H9 (cell line): ENCODE data around the gene GNG3. TPM values are rescaled to one million over a fixed set of nuclear protein-coding genes. Genes with fewer than 3 reads are reported as not detected.
A peak's percentile ranks its signal among the peaks of the same experiment; 100 is the strongest.

Experiments
- DNase-seq: peaks from one replicate; pipeline ENCODE4 v3.0.0-alpha.2; 2017
- H2AFZ ChIP-seq: one replicate; pipeline ENCODE4 v1.6.1; 2013; ENCODE audit warnings: mild to moderate bottlenecking, low read length, control low read depth, moderate library complexity
- H2AK5ac ChIP-seq: 2 replicates; pipeline ENCODE4 v1.6.1; 2013; ENCODE audit warnings: low read length, control low read depth, mixed read lengths; ENCODE audit not compliant: insufficient read length
- H2BK120ac ChIP-seq: one replicate; pipeline ENCODE4 v1.6.1; 2013; ENCODE audit warnings: low read depth, mild to moderate bottlenecking, low read length, control low read depth, inconsistent platforms; ENCODE audit not compliant: poor library complexity, severe bottlenecking
- H2BK12ac ChIP-seq: 2 replicates; pipeline ENCODE4 v1.6.1; 2013; ENCODE audit warnings: low read length, control low read depth, mixed read lengths, low read depth; ENCODE audit not compliant: insufficient read length
- H2BK15ac ChIP-seq: 2 replicates; pipeline ENCODE4 v1.6.1; 2013; ENCODE audit warnings: low read depth, low read length, control low read depth
- H2BK20ac ChIP-seq: one replicate; pipeline ENCODE4 v1.6.1; 2013; ENCODE audit warnings: low read depth, mild to moderate bottlenecking, low read length, control low read depth, inconsistent platforms; ENCODE audit not compliant: poor library complexity, severe bottlenecking
- H2BK5ac ChIP-seq: 2 replicates; pipeline ENCODE4 v1.6.1; 2013; ENCODE audit warnings: low read length, control low read depth, mixed read lengths; ENCODE audit not compliant: insufficient read length
- H3K14ac ChIP-seq: 2 replicates; pipeline ENCODE4 v1.6.1; 2013; ENCODE audit warnings: low read length, control low read depth; ENCODE audit not compliant: insufficient read depth
- H3K18ac ChIP-seq: 2 replicates; pipeline ENCODE4 v1.6.1; 2013; ENCODE audit warnings: low read depth, mild to moderate bottlenecking, mixed read lengths, low read length, control low read depth; ENCODE audit not compliant: insufficient read length
- H3K23ac ChIP-seq: 2 replicates; pipeline ENCODE4 v1.6.1; 2013; ENCODE audit warnings: low read length, control low read depth, mixed read lengths, low read depth; ENCODE audit not compliant: insufficient read length
- H3K23me2 ChIP-seq: 2 replicates; pipeline ENCODE4 v1.6.1; 2013; ENCODE audit warnings: low read depth, mild to moderate bottlenecking, mixed read lengths, low read length, control low read depth; ENCODE audit not compliant: insufficient read length, poor library complexity, severe bottlenecking
- H3K27ac ChIP-seq: 2 replicates; pipeline ENCODE4 v1.5.1; 2013; ENCODE audit warnings: low read length, control low read depth, mixed read lengths, low read depth; ENCODE audit not compliant: insufficient read length
- H3K27me3 ChIP-seq: 2 replicates; pipeline ENCODE4 v1.6.1; 2013; ENCODE audit warnings: low read length, control low read depth, inconsistent platforms; ENCODE audit not compliant: insufficient read depth
- H3K4ac ChIP-seq: 2 replicates; pipeline ENCODE4 v1.6.1; 2013; ENCODE audit warnings: low read depth, mild to moderate bottlenecking, control low read depth, inconsistent platforms, low read length, moderate library complexity
- H3K4me1 ChIP-seq: 2 replicates; pipeline ENCODE4 v1.6.1; 2013; ENCODE audit warnings: low read length, control low read depth, inconsistent platforms; ENCODE audit not compliant: insufficient read depth
- H3K4me2 ChIP-seq: 2 replicates; pipeline ENCODE4 v1.6.1; 2013; ENCODE audit warnings: low read length, control low read depth, mixed read lengths; ENCODE audit not compliant: insufficient read length, insufficient read depth
- H3K56ac ChIP-seq: 2 replicates; pipeline ENCODE4 v1.6.1; 2013; ENCODE audit warnings: low read depth, mild to moderate bottlenecking, mixed read lengths, low read length, control low read depth; ENCODE audit not compliant: insufficient read length
- H3K79me1 ChIP-seq: 2 replicates; pipeline ENCODE4 v1.6.1; 2013; ENCODE audit warnings: low read depth, mild to moderate bottlenecking, moderate library complexity, low read length, control low read depth, inconsistent platforms; ENCODE audit not compliant: insufficient read depth, poor library complexity, severe bottlenecking
- H3K79me2 ChIP-seq: 2 replicates; pipeline ENCODE4 v1.6.1; 2013; ENCODE audit warnings: low read length, control low read depth, inconsistent platforms; ENCODE audit not compliant: insufficient read depth
- H3K9ac ChIP-seq: 2 replicates; pipeline ENCODE4 v1.6.1; 2013; ENCODE audit warnings: low read length, control low read depth, mixed read lengths; ENCODE audit not compliant: insufficient read length; ENCODE audit errors: extremely low read depth
- H3K9me3 ChIP-seq: one replicate; pipeline ENCODE4 v1.6.1; 2013; ENCODE audit warnings: low read depth, low read length, inconsistent platforms; ENCODE audit not compliant: control insufficient read depth
- H3T11ph ChIP-seq: one replicate; pipeline ENCODE4 v1.6.1; 2013; ENCODE audit warnings: mild to moderate bottlenecking, low read length, control low read depth, inconsistent platforms
- H4K20me1 ChIP-seq: one replicate; pipeline ENCODE4 v1.6.1; 2013; ENCODE audit not compliant: control insufficient read depth, insufficient read length, insufficient read depth
- H4K5ac ChIP-seq: 2 replicates; pipeline ENCODE4 v1.6.1; 2013; ENCODE audit warnings: low read depth, mild to moderate bottlenecking, mixed read lengths, low read length, control low read depth; ENCODE audit not compliant: insufficient read length
- H4K8ac ChIP-seq: replicated peaks from 2 replicates; pipeline ENCODE4 v1.6.1; 2013; ENCODE audit warnings: low read length, control low read depth, mixed read lengths, low read depth; ENCODE audit not compliant: insufficient read length
- H4K91ac ChIP-seq: 2 replicates; pipeline ENCODE4 v1.6.1; 2013; ENCODE audit warnings: low read depth, mild to moderate bottlenecking, moderate library complexity, mixed read lengths, low read length, control low read depth; ENCODE audit not compliant: insufficient read length
- H3K27ac Mint-ChIP-seq, 3 experiments: 2 replicates in 2 of 3; 3 replicates in 1 of 3; pipeline ENCODE4 v1.8.0; 2020 to 2021; ENCODE audit warnings: mixed read lengths in 3 of 3, mild to moderate bottlenecking in 1 of 3, moderate library complexity in 1 of 3
- H3K27me3 Mint-ChIP-seq: 2 replicates; pipeline ENCODE4 v1.8.0; 2021; ENCODE audit warnings: low read depth, mild to moderate bottlenecking, moderate library complexity, mixed read lengths
- H3K36me3 Mint-ChIP-seq, 3 experiments: 2 replicates in 2 of 3; 3 replicates in 1 of 3; pipeline ENCODE4 v1.8.0; 2020 to 2021; ENCODE audit warnings: low read depth in 3 of 3, mixed read lengths in 3 of 3; ENCODE audit not compliant: insufficient read depth in 1 of 3
- H3K4me1 Mint-ChIP-seq, 2 experiments: 2 replicates each; pipeline ENCODE4 v1.8.0; 2020; ENCODE audit warnings: mixed read lengths in 2 of 2
- H3K4me3 Mint-ChIP-seq, 2 experiments: 2 replicates in 1 of 2; 3 replicates in 1 of 2; pipeline ENCODE4 v1.8.0; 2020 to 2021; ENCODE audit warnings: mild to moderate bottlenecking in 2 of 2, mixed read lengths in 2 of 2, moderate library complexity in 1 of 2
- H3K9me3 Mint-ChIP-seq, 2 experiments: 2 replicates in 1 of 2; 3 replicates in 1 of 2; pipeline ENCODE4 v1.8.0; 2020; ENCODE audit warnings: mild to moderate bottlenecking in 2 of 2, mixed read lengths in 2 of 2, moderate library complexity in 1 of 2
- WGBS: extraction: QIAGEN DNeasy Blood & Tissue Kit; methylation state at CpG from one replicate; pipeline ENCODE4 v1.1.7; 2013; ENCODE audit warnings: missing lambda C conversion rate, low lambda C conversion rate, mixed read lengths; ENCODE audit not compliant: insufficient read length; ENCODE audit errors: extremely low coverage; 5-methylcytosine and 5-hydroxymethylcytosine counted together
- total RNA-seq: library from RNA; stranded (reverse); gene quantifications from 2 replicates; pipeline ENCODE4 v1.2.1, GENCODE V29; 2021
- TF ChIP-seq, protein P1 (sequence below): fragments of 200-600 bp; sonication (generic); conservative IDR thresholded peaks from 3 replicates; pipeline ENCODE4 v1.8.0; 2021; ENCODE audit warnings: antibody characterized with exemption, mild to moderate bottlenecking

GNG3 gene
- total RNA-seq, 1 experiment from 2014 or later = 3.2 TPM

DNA sequence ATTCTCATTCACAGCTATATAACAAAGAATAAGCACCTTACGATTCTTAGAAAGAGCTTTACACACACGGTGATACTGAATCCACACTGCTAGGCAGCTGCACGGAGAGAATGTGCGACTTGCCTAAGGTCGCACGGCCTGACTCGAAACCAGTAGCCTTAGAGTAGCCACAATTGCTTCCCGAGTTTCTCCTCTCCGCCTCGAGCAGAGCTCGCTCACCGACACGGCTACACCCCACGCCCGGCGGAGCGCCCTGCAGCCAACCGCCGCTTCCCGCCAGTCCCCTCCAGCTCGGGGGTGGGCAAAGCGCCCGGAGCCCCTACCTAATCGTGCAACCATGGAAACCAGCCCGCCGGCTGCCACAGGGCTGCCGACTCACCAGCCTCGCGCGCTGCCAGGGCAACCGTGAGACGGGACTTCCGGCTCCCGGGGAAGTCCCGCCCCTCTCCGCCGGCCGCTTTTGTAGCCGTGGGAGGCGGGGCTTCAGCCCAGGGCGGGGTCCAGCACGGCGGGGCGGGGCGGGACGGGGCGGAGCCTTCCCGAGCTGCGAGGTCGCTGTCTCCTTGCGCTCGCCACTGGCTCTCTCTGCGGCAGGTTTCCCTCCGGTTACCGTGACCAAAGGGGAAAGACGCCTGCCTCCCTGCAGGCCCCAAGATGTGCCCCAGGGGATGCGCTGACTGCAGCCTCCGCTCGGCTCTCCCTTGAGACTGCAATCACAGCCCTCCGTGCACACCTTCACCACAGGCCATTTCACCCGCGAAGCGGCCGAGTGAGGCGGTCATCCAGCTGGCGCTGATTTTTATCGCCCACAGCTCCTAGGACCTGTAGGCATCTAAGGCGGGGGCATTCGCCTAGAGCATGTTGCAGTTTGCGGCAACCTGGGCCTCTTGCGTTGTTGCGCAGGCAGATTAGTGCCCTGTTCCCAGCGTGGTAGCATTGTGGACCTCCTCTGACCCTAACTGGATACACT lies 1.3 kb upstream of the GNG3 start:
- Histone ChIP-seq H3K27ac (no peak overlapping the region), H4K5ac (no peak overlapping the region), H4K20me1 (no peaks in the 10 kb centered on the region), H4K8ac (no peak overlapping the region), H3K23me2 (peaks cover 28% of the 10 kb centered on the region), H2AK5ac (no peak overlapping the region), H3K18ac (peak overlapping the region; percentile 37), H3K4ac (no peak overlapping the region), H2BK5ac (no peak overlapping the region), H3K23ac (no peak overlapping the region), H4K91ac (no peak overlapping the region), H3K9ac (peak overlapping the region; percentile 71), H2BK12ac (no peak overlapping the region), H3K14ac (peak overlapping the region; percentile 69), H2BK20ac (no peak overlapping the region), H3T11ph (no peak overlapping the region), H3K9me3 (no peaks in the 10 kb centered on the region), H3K56ac (no peak overlapping the region), H3K27me3 (no peaks in the 10 kb centered on the region), H2AFZ (no peak overlapping the region), H3K4me2 (peak overlapping the region; percentile 99), H2BK120ac (no peak overlapping the region), H3K79me1 (no peaks in the 10 kb centered on the region), H2BK15ac (no peak overlapping the region), H3K79me2 (no peaks in the 10 kb centered on the region; the same call in 1 of the 2 replicates), H3K4me1 (peaks cover 2% of the 10 kb centered on the region; the same call in 1 of the 2 replicates)
- DNase-seq = peak; percentile 95
- Mint-ChIP-seq H3K27me3 (no peaks in the 10 kb centered on the region), H3K36me3 (peaks cover 22 to 36% (median 24%) of the 10 kb centered on the region in 3 experiments), H3K27ac (peak overlapping the region; percentile 92 to 97 (median 97)), H3K4me3 (peak overlapping the region; percentile 79 to 91), H3K9me3 (no peaks in the 10 kb centered on the region; a peak in 1 of 5 replicates), H3K4me1 (peaks cover 39 to 44% of the 10 kb centered on the region in 2 experiments)
- WGBS = no CpG with 5 or more reads among the region's 73 CpGs
- TF ChIP-seq, protein P1, sequence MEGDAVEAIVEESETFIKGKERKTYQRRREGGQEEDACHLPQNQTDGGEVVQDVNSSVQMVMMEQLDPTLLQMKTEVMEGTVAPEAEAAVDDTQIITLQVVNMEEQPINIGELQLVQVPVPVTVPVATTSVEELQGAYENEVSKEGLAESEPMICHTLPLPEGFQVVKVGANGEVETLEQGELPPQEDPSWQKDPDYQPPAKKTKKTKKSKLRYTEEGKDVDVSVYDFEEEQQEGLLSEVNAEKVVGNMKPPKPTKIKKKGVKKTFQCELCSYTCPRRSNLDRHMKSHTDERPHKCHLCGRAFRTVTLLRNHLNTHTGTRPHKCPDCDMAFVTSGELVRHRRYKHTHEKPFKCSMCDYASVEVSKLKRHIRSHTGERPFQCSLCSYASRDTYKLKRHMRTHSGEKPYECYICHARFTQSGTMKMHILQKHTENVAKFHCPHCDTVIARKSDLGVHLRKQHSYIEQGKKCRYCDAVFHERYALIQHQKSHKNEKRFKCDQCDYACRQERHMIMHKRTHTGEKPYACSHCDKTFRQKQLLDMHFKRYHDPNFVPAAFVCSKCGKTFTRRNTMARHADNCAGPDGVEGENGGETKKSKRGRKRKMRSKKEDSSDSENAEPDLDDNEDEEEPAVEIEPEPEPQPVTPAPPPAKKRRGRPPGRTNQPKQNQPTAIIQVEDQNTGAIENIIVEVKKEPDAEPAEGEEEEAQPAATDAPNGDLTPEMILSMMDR = no peak
